Chondrocyte (in vitro differentiated cells): ENCODE measurements around the gene IKBKG. TPM values are rescaled to one million over a fixed set of nuclear protein-coding genes. Genes with fewer than 3 reads are reported as not detected.
A peak's percentile ranks its signal among the peaks of the same experiment; 100 is the strongest.
"Not testable (repeated sequence)": the region's sequence is repeated elsewhere in the genome, so short reads cannot be mapped to it uniquely, and the experiment has no call there.

ENCODE experiments used
- DNase-seq: peaks from one replicate; pipeline ENCODE4 v3.0.0; 2021; ENCODE audit warnings: mixed read lengths, low spot score
- H3K27ac Mint-ChIP-seq: one replicate; pipeline ENCODE4 v1.8.0; 2021; ENCODE audit warnings: mild to moderate bottlenecking, moderate library complexity, mixed read lengths; ENCODE audit not compliant: unreplicated experiment
- H3K27me3 Mint-ChIP-seq: 2 replicates; pipeline ENCODE4 v1.8.0; 2021; ENCODE audit warnings: low read depth, mixed read lengths
- H3K36me3 Mint-ChIP-seq: 2 replicates; pipeline ENCODE4 v1.8.0; 2021; ENCODE audit warnings: low read depth, mixed read lengths
- H3K4me1 Mint-ChIP-seq: 2 replicates; pipeline ENCODE4 v1.8.0; 2021; ENCODE audit warnings: low read depth, mild to moderate bottlenecking, mixed read lengths
- H3K4me3 Mint-ChIP-seq: one replicate; pipeline ENCODE4 v1.8.0; 2021; ENCODE audit warnings: mild to moderate bottlenecking, moderate library complexity, mixed read lengths; ENCODE audit not compliant: unreplicated experiment
- H3K9me3 Mint-ChIP-seq: 2 replicates; pipeline ENCODE4 v1.8.0; 2021; ENCODE audit warnings: low read depth, mixed read lengths
- CTCF ChIP-seq: fragments of 200-600 bp; sonication (generic); IDR thresholded peaks from 2 replicates; pipeline ENCODE4 v1.5.0; 2021; ENCODE audit warnings: antibody characterized with exemption, mild to moderate bottlenecking, moderate library complexity
- total RNA-seq: library from RNA; stranded (reverse); gene quantifications from 3 replicates; pipeline ENCODE4 v1.2.1, GENCODE V29; 2021

IKBKG gene
- total RNA-seq, 1 donor from 2014 or later, result 22.4 TPM

DNA sequence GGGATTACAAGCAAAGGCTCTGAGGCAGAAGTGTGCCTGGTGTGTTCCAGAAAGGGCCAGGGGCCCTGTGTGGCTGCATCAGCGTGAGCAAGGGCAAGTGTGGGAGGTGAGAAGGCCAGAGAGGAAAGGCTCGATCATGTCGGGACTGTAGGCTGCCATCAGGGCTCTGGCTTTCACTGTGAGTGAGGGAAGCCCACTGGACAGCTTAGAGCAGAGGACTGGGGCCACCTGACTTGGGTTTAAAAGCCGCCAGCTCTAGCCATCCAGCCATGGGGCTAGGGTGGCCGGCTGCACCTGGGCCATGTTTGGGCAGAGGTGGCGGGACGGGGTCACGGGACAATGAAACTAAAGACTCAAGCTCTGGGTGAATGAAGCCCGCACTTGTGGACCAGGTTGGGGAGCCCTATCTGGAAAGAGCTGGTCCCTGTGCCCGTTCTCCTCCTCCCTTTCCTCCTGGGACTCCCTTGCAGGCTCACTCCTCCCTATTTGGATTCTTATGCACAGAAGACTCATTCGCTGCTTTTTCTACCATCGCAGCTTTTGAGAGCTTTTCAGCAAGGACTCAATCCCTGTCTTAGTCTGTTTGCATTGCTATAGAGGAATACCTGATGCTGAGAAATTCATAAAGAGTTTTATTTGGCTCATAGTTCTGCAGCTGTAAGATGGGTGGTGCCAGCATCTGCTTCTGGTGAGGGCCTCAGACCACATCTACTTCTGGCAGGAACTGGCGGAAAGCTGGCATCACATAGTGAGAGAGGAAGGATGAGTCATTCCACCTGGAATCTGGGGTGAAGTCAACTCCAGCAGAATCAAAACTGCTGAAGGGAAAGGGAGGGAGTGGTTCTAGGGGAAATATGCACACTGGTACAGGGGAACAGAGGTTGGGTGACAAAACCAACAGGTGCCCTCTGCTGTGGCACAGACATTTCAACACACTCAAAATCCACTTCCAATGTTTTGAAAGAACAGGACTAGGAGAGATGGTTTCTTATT is 56.3 kb downstream of the IKBKG start:
- Mint-ChIP-seq H3K4me3 (no peak overlapping the region), H3K27me3 (no peaks in the 10 kb centered on the region), H3K4me1 (peaks cover 39% of the 10 kb centered on the region), H3K9me3 (peaks cover 17% of the 10 kb centered on the region), H3K36me3 (peaks cover 1% of the 10 kb centered on the region), H3K27ac (peak overlapping the region; percentile 75)
- TF ChIP-seq CTCF, result no peak
- peak; percentile 71 for DNase-seq

GRCh38 chrX:154605566-154605965 is 58.1 kb downstream of the IKBKG start:
- Mint-ChIP-seq H3K9me3 (peaks cover 16% of the 10 kb centered on the region), H3K27me3 (no peaks in the 10 kb centered on the region), H3K4me3 (no peak overlapping the region), H3K27ac (no peak overlapping the region), H3K4me1 (peaks cover 29% of the 10 kb centered on the region), H3K36me3 (peaks cover 1% of the 10 kb centered on the region)
- TF ChIP-seq CTCF, result no peak
- DNase-seq, result peak; percentile 11

DNA sequence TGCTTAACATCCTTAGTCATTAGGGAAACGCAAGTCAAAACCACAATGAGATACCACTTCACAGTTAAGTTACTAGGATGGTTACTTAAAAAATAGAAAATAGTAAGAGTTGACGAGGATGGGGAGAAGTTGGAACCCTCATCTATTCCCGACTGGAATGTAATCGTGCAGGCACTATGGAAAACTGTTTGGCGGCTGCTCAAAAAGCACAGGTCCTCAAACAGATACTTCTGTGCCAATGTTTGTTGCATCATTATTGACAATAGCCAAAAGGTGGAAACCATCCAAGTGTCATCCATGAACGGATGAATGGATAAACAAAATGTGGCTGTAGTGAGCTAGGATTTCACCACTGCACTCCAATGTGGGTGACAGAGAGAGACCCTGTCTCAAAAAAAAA is 60.0 kb downstream of the IKBKG start:
- Mint-ChIP-seq H3K4me3 (no peak overlapping the region), H3K36me3 (peaks cover 1% of the 10 kb centered on the region), H3K27ac (no peak overlapping the region), H3K27me3 (no peaks in the 10 kb centered on the region), H3K9me3 (peaks cover 13% of the 10 kb centered on the region), H3K4me1 (peaks cover 17% of the 10 kb centered on the region)
- no peak for TF ChIP-seq CTCF
- DNase-seq, result no peak

GRCh38 chrX:154607976-154608375 is 60.6 kb downstream of the IKBKG start:
- peak; percentile 52 for DNase-seq
- not testable (repeated sequence) for H3K27me3 Mint-ChIP-seq, H3K36me3 Mint-ChIP-seq, H3K27ac Mint-ChIP-seq, H3K4me3 Mint-ChIP-seq
- H3K4me1 Mint-ChIP-seq, result peaks cover 17% of the 10 kb centered on the region
- peaks cover 13% of the 10 kb centered on the region for H3K9me3 Mint-ChIP-seq

DNA sequence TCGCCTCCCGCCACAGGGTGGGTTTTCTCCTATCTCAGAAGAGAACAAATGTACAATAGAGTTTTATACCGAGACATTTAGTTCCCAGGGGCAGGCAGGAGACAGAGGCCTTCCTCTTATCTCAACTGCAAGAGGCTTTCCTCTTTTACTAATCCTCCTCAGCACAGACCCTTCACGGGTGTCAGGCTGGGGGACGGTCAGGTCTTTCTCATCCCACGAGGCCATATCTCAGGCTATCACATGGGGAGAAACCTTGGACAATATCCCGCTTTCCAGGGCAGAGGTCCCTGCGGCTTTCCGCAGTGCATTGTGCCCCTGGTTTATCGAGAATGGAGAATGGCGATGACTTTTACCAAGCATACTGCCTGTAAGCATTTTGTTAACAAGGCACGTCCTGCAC is 61.4 kb downstream of the IKBKG start:
- peak; percentile 17 for DNase-seq
- H3K27ac Mint-ChIP-seq, H3K36me3 Mint-ChIP-seq, H3K4me3 Mint-ChIP-seq, H3K27me3 Mint-ChIP-seq: not testable (repeated sequence)
- Mint-ChIP-seq H3K4me1 (peaks cover 11% of the 10 kb centered on the region), H3K9me3 (peaks cover 13% of the 10 kb centered on the region)

- not testable (repeated sequence) for H3K27me3 Mint-ChIP-seq, H3K4me1 Mint-ChIP-seq
Measured at GRCh38 chrX:154611146-154611545, 63.7 kb downstream of the IKBKG start.

More at GRCh38 chrX:154611146-154611545, 63.7 kb downstream of the IKBKG start:
- not testable (repeated sequence) for H3K27ac Mint-ChIP-seq, H3K4me3 Mint-ChIP-seq, H3K36me3 Mint-ChIP-seq
- peak; percentile 51 for DNase-seq
- peaks cover 12% of the 10 kb centered on the region for H3K9me3 Mint-ChIP-seq
